OCI-M2 (cell line): Measurements from ENCODE around the gene ACE.

Source experiments
- DNase-seq: peaks from one replicate; lab custom pipeline; 2025; ENCODE audit not compliant: unreplicated experiment; lab: John Stamatoyannopoulos, UW

The ACE gene

GRCh38 chr17:63476854-63477479 is at the start of gene ACE:
ACE (plus strand) TSS chr17:63477061; CDS start chr17:63477095, 34 bp downstream.
- no peak for DNase-seq

GRCh38 chr17:63429766-63430165 is 47.1 kb upstream of the ACE start:
- no peak for DNase-seq

- no peak for DNase-seq
Observed at GRCh38 chr17:63430223-63430622, 46.6 kb upstream of the ACE start.

- DNase-seq, result no peak
Observed at GRCh38 chr17:63431618-63431938, 45.3 kb upstream of the ACE start.

GRCh38 chr17:63431939-63432804 is 44.7 kb upstream of the ACE start:
- DNase-seq, result peak; percentile 82

GRCh38 chr17:63433746-63434591 is 42.9 kb upstream of the ACE start:
- no peak for DNase-seq

- DNase-seq, result no peak
Observed at GRCh38 chr17:63434951-63435571, 41.8 kb upstream of the ACE start.

GRCh38 chr17:63435681-63436522 is 41.0 kb upstream of the ACE start:
- no peak for DNase-seq

GRCh38 chr17:63436523-63437110 is 40.2 kb upstream of the ACE start:
- no peak for DNase-seq

- DNase-seq, result no peak
Observed at GRCh38 chr17:63437287-63438091, 39.4 kb upstream of the ACE start.

- no peak for DNase-seq
Observed at GRCh38 chr17:63438092-63439051, 38.5 kb upstream of the ACE start.

- no peak for DNase-seq
Observed at GRCh38 chr17:63439687-63440086, 37.2 kb upstream of the ACE start.

- no peak for DNase-seq
Observed at GRCh38 chr17:63440127-63440769, 36.6 kb upstream of the ACE start.

- no peak for DNase-seq
Observed at GRCh38 chr17:63440770-63441335, 36.0 kb upstream of the ACE start.

GRCh38 chr17:63441654-63442053 is 35.2 kb upstream of the ACE start:
- no peak for DNase-seq

GRCh38 chr17:63442074-63442473 is 34.8 kb upstream of the ACE start:
- no peak for DNase-seq

GRCh38 chr17:63442549-63443035 is 34.3 kb upstream of the ACE start:
- no peak for DNase-seq
